ENCODE data around the gene RAB6B.

The RAB6B gene

DNA sequence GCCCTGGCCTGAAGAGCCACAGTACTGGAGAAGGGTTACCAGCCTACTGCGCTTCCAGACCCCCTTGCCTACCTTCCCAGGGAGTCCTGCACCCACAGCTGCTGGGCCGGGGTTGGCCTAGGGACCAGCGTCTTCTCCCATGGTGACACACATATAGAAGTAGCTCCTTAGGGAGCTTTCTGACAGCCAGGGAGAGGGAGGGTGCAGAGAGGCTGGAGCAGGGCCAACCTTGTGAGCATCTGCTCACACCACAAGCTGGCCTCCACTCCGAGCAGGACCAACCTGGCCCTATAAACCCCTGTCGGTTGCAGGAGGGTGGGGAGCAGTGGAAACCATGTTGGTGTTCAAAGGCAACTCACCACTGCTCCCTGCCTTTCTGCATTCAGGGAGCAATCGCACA is 54.9 kb downstream of the RAB6B start:
- Histone ChIP-seq H3K4me3 (ENCODE audit: low read depth, low read length) (no peak overlapping the region), H2AFZ (no peak overlapping the region), H3K4me1 (no peaks in the 10 kb centered on the region), H3K4me2 (ENCODE audit: low read length) (no peak overlapping the region), H3K79me2 (no peaks in the 10 kb centered on the region), H3K27me3 (ENCODE audit: control insufficient read depth, insufficient read depth, low read length) (no peaks in the 10 kb centered on the region), H3K36me3 (ENCODE audit: control insufficient read depth, insufficient read depth, low read length) (no peaks in the 10 kb centered on the region), H3K27ac (no peak overlapping the region), H3K9ac (no peak overlapping the region), H3K9me3 (ENCODE audit: control insufficient read depth, low read length) (no peaks in the 10 kb centered on the region)
- no peak for TF ChIP-seq CTCF (IDR thresholded peaks at IDR 0.05)

GRCh38 chr3:133840055-133840737 is 55.5 kb downstream of the RAB6B start:
- no peak overlapping the region for H3K4me2 ChIP-seq (ENCODE audit: low read length)
- H3K9ac ChIP-seq: no peak overlapping the region
- H3K79me2 ChIP-seq: no peaks in the 10 kb centered on the region
- no peaks in the 10 kb centered on the region for H3K27me3 ChIP-seq (ENCODE audit: control insufficient read depth, insufficient read depth, low read length)
- H2AFZ ChIP-seq: no peak overlapping the region
- no peak overlapping the region for H3K4me3 ChIP-seq (ENCODE audit: low read depth, low read length)
- no peaks in the 10 kb centered on the region for H3K4me1 ChIP-seq
- no peak for TF ChIP-seq CTCF (IDR thresholded peaks at IDR 0.05)
- H3K36me3 ChIP-seq (ENCODE audit: control insufficient read depth, insufficient read depth, low read length): no peaks in the 10 kb centered on the region
- H3K9me3 ChIP-seq (ENCODE audit: control insufficient read depth, low read length): no peaks in the 10 kb centered on the region
- no peak overlapping the region for H3K27ac ChIP-seq

GRCh38 chr3:133838916-133839800 is 56.5 kb downstream of the RAB6B start:
- Histone ChIP-seq H3K36me3 (ENCODE audit: control insufficient read depth, insufficient read depth, low read length) (no peaks in the 10 kb centered on the region), H3K4me1 (no peaks in the 10 kb centered on the region), H2AFZ (no peak overlapping the region), H3K27me3 (ENCODE audit: control insufficient read depth, insufficient read depth, low read length) (no peaks in the 10 kb centered on the region), H3K79me2 (no peaks in the 10 kb centered on the region), H3K27ac (no peak overlapping the region), H3K9me3 (ENCODE audit: control insufficient read depth, low read length) (no peaks in the 10 kb centered on the region), H3K4me3 (ENCODE audit: low read depth, low read length) (no peak overlapping the region), H3K9ac (no peak overlapping the region), H3K4me2 (ENCODE audit: low read length) (no peak overlapping the region)
- no peak for TF ChIP-seq CTCF (IDR thresholded peaks at IDR 0.05)

GRCh38 chr3:133838296-133838789 is 57.3 kb downstream of the RAB6B start:
- TF ChIP-seq CTCF (IDR thresholded peaks at IDR 0.05): no peak
- H3K36me3 ChIP-seq (ENCODE audit: control insufficient read depth, insufficient read depth, low read length): no peaks in the 10 kb centered on the region

More at GRCh38 chr3:133838296-133838789, 57.3 kb downstream of the RAB6B start:
- Histone ChIP-seq H3K27ac (no peak overlapping the region), H2AFZ (no peak overlapping the region), H3K9me3 (ENCODE audit: control insufficient read depth, low read length) (no peaks in the 10 kb centered on the region), H3K4me2 (ENCODE audit: low read length) (no peak overlapping the region), H3K4me3 (ENCODE audit: low read depth, low read length) (no peak overlapping the region), H3K9ac (no peak overlapping the region), H3K79me2 (no peaks in the 10 kb centered on the region), H3K27me3 (ENCODE audit: control insufficient read depth, insufficient read depth, low read length) (no peaks in the 10 kb centered on the region), H3K4me1 (no peaks in the 10 kb centered on the region)

All from parathyroid adenoma (tissue), 2 donors.